BLaER1 treated with 17β-estradiol and CSF1 and Interleukin-3, amounts not matched to agents 10 nM and 100 nM (cell line): Measurements from ENCODE around the gene DCTN5.

Experiments
- H3K27ac ChIP-seq, 11 experiments: shearing (Covaris generic); formaldehyde crosslinking; 2 replicates each; pipeline ENCODE4 v1.8.1; 2022
- H3K27me3 ChIP-seq, 11 experiments: shearing (Covaris generic); formaldehyde crosslinking; 2 replicates each; pipeline ENCODE4 v1.8.1; 2022
- H3K36me3 ChIP-seq, 11 experiments: shearing (Covaris generic); formaldehyde crosslinking; 2 replicates each; pipeline ENCODE4 v1.8.1; 2022
- H3K4me1 ChIP-seq, 10 experiments: shearing (Covaris generic); formaldehyde crosslinking; 2 replicates each; pipeline ENCODE4 v1.8.1; 2022
- H3K4me2 ChIP-seq, 11 experiments: shearing (Covaris generic); formaldehyde crosslinking; 2 replicates each; pipeline ENCODE4 v1.8.1; 2022
- H3K4me3 ChIP-seq, 10 experiments: shearing (Covaris generic); formaldehyde crosslinking; 2 replicates each; pipeline ENCODE4 v1.8.1; 2022
- H3K9ac ChIP-seq, 11 experiments: shearing (Covaris generic); formaldehyde crosslinking; 2 replicates each; pipeline ENCODE4 v1.8.1; 2022
- H3K9me3 ChIP-seq, 11 experiments: shearing (Covaris generic); formaldehyde crosslinking; replicated peaks in 1 of 11; 2 replicates each; pipeline ENCODE4 v1.8.1; 2022
- H4K20me1 ChIP-seq, 11 experiments: shearing (Covaris generic); formaldehyde crosslinking; 2 replicates each; pipeline ENCODE4 v1.8.1; 2022
- Cebpa-rat ChIP-seq, 11 experiments: shearing (Covaris generic); IDR thresholded peaks; 2 replicates each; pipeline ENCODE4 v1.8.1; 2022

The DCTN5 gene

GRCh38 chr16:23694644-23695373 lies 53.5 kb downstream of the DCTN5 start:
- Histone ChIP-seq H3K9ac (no peak overlapping the region), H3K4me3 (no peak overlapping the region), H3K27me3 (no peaks in the 10 kb centered on the region), H4K20me1 (peaks cover 0 to 28% (median 11%) of the 10 kb centered on the region in 11 experiments; a peak in 10 of 22 replicates), H3K4me2 (peak overlapping the region in 2 of 11 experiments; percentile 5 to 25; a peak in 2 of 22 replicates), H3K27ac (no peak overlapping the region), H3K4me1 (peaks cover 0 to 7% (median 0%) of the 10 kb centered on the region in 10 experiments; a peak in 2 of 20 replicates), H3K9me3 (no peaks in the 10 kb centered on the region), H3K36me3 (peaks cover 15 to 28% (median 25%) of the 10 kb centered on the region in 11 experiments)
- no peak for TF ChIP-seq Cebpa-rat (IDR thresholded peaks at IDR 0.05)

- Histone ChIP-seq H3K4me3 (no peak overlapping the region), H3K9ac (no peak overlapping the region), H3K9me3 (no peaks in the 10 kb centered on the region), H3K27ac (no peak overlapping the region), H3K4me2 (no peak overlapping the region), H3K36me3 (peaks cover 6 to 19% (median 16%) of the 10 kb centered on the region in 11 experiments; a peak in 21 of 22 replicates), H3K4me1 (peaks cover 0 to 7% (median 0%) of the 10 kb centered on the region in 10 experiments; a peak in 2 of 20 replicates), H4K20me1 (peaks cover 0 to 19% (median 2%) of the 10 kb centered on the region in 11 experiments; a peak in 7 of 22 replicates), H3K27me3 (no peaks in the 10 kb centered on the region)
- TF ChIP-seq Cebpa-rat (IDR thresholded peaks at IDR 0.05) = no peak
Observed at GRCh38 chr16:23695756-23696155, 54.5 kb downstream of the DCTN5 start.

DNA sequence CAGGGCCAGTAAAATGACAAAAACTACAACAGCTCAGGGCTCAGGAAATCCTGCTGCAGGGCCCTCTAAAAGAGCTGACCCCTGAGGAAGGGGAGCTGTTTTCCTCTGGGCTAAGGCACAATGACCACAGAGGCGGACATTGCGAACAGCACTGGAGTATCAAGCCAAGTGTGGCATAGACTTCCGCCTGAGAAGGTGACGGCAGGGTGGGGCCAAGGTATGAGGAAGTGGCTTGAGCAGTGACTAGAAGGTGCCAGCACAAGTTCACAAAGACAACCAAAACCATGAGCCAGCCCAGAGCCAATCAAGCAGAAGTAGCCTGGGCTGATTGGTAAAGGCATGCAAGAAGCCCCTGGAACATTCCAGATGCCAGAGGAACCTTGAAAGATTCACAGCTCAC lies 57.8 kb downstream of the DCTN5 start:
- Histone ChIP-seq H3K4me3 (no peak overlapping the region), H3K4me2 (no peak overlapping the region)

GRCh38 chr16:23700093-23700492 lies 58.8 kb downstream of the DCTN5 start:
- H3K27me3 ChIP-seq = no peaks in the 10 kb centered on the region
- H3K9me3 ChIP-seq = peaks cover 0 to 11% (median 5%) of the 10 kb centered on the region in 11 experiments; a peak in 6 of 22 replicates
- H3K27ac ChIP-seq = no peak overlapping the region
- no peak overlapping the region for H3K9ac ChIP-seq
- no peaks in the 10 kb centered on the region for H4K20me1 ChIP-seq
- H3K36me3 ChIP-seq = no peaks in the 10 kb centered on the region
- TF ChIP-seq Cebpa-rat (IDR thresholded peaks at IDR 0.05) = no peak
- H3K4me1 ChIP-seq = peaks cover 0 to 2% (median 0%) of the 10 kb centered on the region in 10 experiments; a peak in 2 of 20 replicates
- H3K4me3 ChIP-seq = no peak overlapping the region
- H3K4me2 ChIP-seq = no peak overlapping the region

More for the DNA sequence above, 57.8 kb downstream of the DCTN5 start:
- TF ChIP-seq Cebpa-rat (IDR thresholded peaks at IDR 0.05) = no peak
- Histone ChIP-seq H3K4me1 (peaks cover 0 to 7% (median 0%) of the 10 kb centered on the region in 10 experiments; a peak in 2 of 20 replicates), H3K9ac (no peak overlapping the region), H4K20me1 (no peaks in the 10 kb centered on the region), H3K27ac (no peak overlapping the region), H3K36me3 (no peaks in the 10 kb centered on the region), H3K27me3 (no peaks in the 10 kb centered on the region), H3K9me3 (peaks cover 0 to 11% (median 5%) of the 10 kb centered on the region in 11 experiments; a peak in 6 of 22 replicates)

DNA sequence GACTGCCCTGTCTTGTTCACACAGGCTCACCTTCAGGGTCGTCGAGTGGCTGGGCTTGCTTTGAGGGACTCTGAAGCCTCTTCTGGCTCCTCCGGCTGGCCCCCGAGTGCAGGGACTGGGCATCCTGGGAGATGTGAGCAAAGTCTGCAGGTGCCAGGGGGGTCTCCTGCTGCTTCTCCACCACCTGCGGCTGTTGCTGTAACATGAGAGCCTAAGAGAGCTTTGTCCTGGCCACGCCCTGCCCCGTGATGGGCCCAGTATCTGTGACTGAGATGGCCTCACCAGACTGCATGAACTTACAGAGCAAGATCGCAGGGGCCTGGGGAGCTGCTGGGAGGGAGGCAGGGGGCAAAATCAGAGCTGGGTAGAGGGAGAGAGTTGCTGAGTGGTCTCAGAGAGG lies 59.2 kb downstream of the DCTN5 start:
- no peaks in the 10 kb centered on the region for H3K36me3 ChIP-seq
- no peak overlapping the region for H3K27ac ChIP-seq
- no peak overlapping the region for H3K9ac ChIP-seq
- no peaks in the 10 kb centered on the region for H3K4me1 ChIP-seq
- peaks cover 0 to 11% (median 5%) of the 10 kb centered on the region in 11 experiments; a peak in 6 of 22 replicates for H3K9me3 ChIP-seq
- H3K4me2 ChIP-seq = no peak overlapping the region
- H3K4me3 ChIP-seq = no peak overlapping the region
- no peaks in the 10 kb centered on the region for H4K20me1 ChIP-seq
- H3K27me3 ChIP-seq = no peaks in the 10 kb centered on the region
- TF ChIP-seq Cebpa-rat (IDR thresholded peaks at IDR 0.05) = no peak

DNA sequence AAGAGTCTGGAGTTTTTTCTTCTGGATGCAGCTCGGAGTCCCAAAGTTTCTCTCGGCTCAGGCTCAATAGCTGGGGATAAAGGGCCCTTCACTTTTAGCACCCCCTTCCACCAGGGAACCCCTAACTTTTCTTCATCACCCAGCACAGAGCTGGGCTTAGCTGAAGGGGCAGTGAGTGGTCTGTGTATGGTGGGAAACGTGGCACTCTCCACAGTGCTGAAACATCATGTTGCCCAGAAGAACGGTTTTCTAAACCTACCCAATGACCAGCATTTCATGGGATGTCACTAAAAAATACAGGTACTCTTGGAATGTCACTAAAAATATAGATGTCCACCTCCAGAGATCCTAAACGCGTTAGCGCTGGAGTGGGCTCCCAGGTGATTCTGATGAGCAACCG lies 59.8 kb downstream of the DCTN5 start:
- H3K27ac ChIP-seq = no peak overlapping the region
- H3K27me3 ChIP-seq = no peaks in the 10 kb centered on the region
- no peak overlapping the region for H3K4me2 ChIP-seq
- H3K4me1 ChIP-seq = no peaks in the 10 kb centered on the region
- peaks cover 0 to 11% (median 5%) of the 10 kb centered on the region in 11 experiments; a peak in 6 of 22 replicates for H3K9me3 ChIP-seq
- H3K4me3 ChIP-seq = no peak overlapping the region
- no peak for TF ChIP-seq Cebpa-rat (IDR thresholded peaks at IDR 0.05)
- H4K20me1 ChIP-seq = no peaks in the 10 kb centered on the region
- H3K9ac ChIP-seq = no peak overlapping the region
- no peaks in the 10 kb centered on the region for H3K36me3 ChIP-seq

DNA sequence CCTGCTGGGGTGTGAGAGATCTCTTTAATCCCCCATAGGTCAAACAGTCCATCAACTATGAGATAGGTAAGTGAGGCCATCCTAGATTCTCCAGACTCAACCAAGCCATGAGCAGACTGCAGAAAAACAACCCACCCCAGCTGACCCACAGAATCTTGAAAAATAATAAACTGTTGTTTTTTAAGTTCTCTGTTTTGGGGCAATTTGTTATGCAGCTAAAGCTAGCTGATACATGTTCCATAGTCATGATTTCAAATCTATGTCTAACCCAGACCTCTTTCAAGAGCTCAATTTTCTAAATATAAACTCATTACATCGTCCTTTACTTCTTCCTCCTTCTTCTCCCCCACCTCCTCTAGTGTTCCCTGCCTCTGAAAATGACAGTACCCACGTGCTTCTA lies 61.7 kb downstream of the DCTN5 start:
- no peak overlapping the region for H3K9ac ChIP-seq
- peaks cover 0 to 11% (median 5%) of the 10 kb centered on the region in 11 experiments; a peak in 6 of 22 replicates for H3K9me3 ChIP-seq
- no peak for TF ChIP-seq Cebpa-rat (IDR thresholded peaks at IDR 0.05)
- no peaks in the 10 kb centered on the region for H4K20me1 ChIP-seq
- H3K27ac ChIP-seq = no peak overlapping the region
- no peaks in the 10 kb centered on the region for H3K27me3 ChIP-seq
- H3K4me2 ChIP-seq = no peak overlapping the region
- no peak overlapping the region for H3K4me3 ChIP-seq
- H3K36me3 ChIP-seq = no peaks in the 10 kb centered on the region
- H3K4me1 ChIP-seq = no peaks in the 10 kb centered on the region

DNA sequence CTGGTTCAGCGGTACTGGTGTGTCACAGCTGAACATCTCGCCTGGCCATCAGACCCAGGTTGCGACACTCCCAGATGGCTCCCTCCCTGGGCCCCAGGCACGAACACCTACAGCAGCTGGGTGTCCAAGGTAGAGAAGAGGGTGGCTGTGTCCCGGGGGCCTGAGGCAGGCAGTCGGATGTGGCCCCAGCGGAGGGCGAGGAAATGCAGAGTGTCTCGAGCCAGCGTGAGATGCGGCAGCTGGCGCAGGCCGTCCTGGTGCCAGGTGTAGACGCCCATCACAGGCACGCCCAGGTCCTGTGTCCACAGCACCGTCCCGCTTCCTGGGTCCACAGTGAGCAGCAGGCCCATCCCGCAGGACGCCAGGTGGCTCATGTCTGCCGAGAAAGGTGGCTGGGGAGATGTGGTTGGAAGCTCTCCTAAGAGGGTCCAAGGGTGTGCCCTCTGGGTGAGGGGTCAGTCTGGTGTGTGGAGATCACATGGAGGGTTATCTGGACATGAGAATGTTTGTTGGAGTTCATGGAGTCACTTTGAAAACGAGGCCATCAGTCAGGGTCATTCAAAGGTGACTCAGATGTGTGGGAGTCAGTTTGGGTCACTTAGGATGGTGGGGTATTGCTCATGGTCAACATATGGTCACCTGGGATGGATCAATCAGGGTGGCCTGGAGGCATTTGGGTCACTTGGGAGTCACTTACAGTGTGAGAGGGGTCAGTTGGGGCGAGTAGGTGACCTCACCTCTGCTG lies 63.7 kb downstream of the DCTN5 start:
- Histone ChIP-seq H3K4me3 (no peak overlapping the region), H3K36me3 (no peaks in the 10 kb centered on the region), H3K27ac (no peak overlapping the region), H3K4me1 (no peaks in the 10 kb centered on the region), H4K20me1 (no peaks in the 10 kb centered on the region), H3K9me3 (peaks cover 8 to 27% (median 14%) of the 10 kb centered on the region in 11 experiments; a peak in 20 of 22 replicates), H3K27me3 (no peaks in the 10 kb centered on the region), H3K4me2 (no peak overlapping the region), H3K9ac (no peak overlapping the region)
- TF ChIP-seq Cebpa-rat (IDR thresholded peaks at IDR 0.05) = no peak

- TF ChIP-seq Cebpa-rat (IDR thresholded peaks at IDR 0.05) = no peak
- Histone ChIP-seq H3K4me2 (no peak overlapping the region), H3K4me3 (no peak overlapping the region), H3K9ac (no peak overlapping the region), H4K20me1 (no peaks in the 10 kb centered on the region), H3K36me3 (no peaks in the 10 kb centered on the region), H3K4me1 (no peaks in the 10 kb centered on the region), H3K9me3 (peaks cover 13 to 33% (median 17%) of the 10 kb centered on the region in 11 experiments; a peak in 20 of 22 replicates), H3K27ac (no peak overlapping the region), H3K27me3 (no peaks in the 10 kb centered on the region)
Observed at GRCh38 chr16:23705517-23705902, 64.2 kb downstream of the DCTN5 start.
